ENCODE results near the gene PCDHGA1. TPM values are rescaled to one million over a fixed set of nuclear protein-coding genes. Genes with fewer than 3 reads are reported as not detected.

Gene PCDHGA1
- total RNA-seq, 1 donor from 2014 or later = 0.48 TPM

- no peak for DNase-seq (ENCODE audit: low spot score)
Observed at GRCh38 chr5:141490771-141491170, 160.5 kb downstream of the PCDHGA1 start.

DNA sequence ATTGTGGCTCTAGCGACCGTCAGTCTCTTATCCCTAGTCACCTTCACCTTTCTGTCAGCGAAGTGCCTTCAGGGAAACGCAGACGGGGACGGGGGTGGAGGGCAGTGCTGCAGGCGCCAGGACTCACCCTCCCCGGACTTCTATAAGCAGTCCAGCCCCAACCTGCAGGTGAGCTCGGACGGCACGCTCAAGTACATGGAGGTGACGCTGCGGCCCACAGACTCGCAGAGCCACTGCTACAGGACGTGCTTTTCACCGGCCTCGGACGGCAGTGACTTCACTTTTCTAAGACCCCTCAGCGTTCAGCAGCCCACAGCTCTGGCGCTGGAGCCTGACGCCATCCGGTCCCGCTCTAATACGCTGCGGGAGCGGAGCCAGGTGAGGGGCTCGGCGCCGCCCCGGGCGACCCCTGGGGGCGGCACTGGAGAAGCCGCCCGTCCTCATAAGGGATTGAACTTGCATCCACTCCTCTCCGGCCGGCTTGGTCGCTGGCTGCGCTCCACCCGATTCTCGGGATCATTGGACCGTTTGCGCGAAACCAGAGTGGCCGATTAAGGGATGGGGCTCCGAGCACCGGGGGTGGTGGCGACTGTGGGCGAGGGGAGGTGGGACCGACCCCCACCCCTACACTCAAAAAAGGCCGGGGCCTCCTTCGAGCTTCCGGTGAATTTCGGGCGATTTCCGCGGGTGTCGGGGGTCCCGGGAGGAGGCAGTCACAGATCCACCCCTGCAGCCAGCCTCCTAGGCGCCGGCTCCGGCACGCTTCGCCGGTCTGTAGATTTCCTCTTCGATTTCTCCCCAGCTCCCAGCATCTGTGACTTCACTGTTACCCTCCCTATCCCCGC, 161.2 kb downstream of the PCDHGA1 start:
- no peak for DNase-seq (ENCODE audit: low spot score)

GRCh38 chr5:141492168-141492885, 162.0 kb downstream of the PCDHGA1 start:
- DNase-seq (ENCODE audit: low spot score) = peak; percentile 87

GRCh38 chr5:141493500-141494422, 163.4 kb downstream of the PCDHGA1 start:
- peak; percentile 33 for DNase-seq (ENCODE audit: low spot score)

- peak; percentile 74 for DNase-seq (ENCODE audit: low spot score)
Observed at GRCh38 chr5:141494761-141495452, 164.6 kb downstream of the PCDHGA1 start.

GRCh38 chr5:141495453-141495811, 165.1 kb downstream of the PCDHGA1 start:
- peak; percentile 39 for DNase-seq (ENCODE audit: low spot score)

GRCh38 chr5:141496038-141496437, 165.7 kb downstream of the PCDHGA1 start:
- DNase-seq (ENCODE audit: low spot score) = peak; percentile 73

GRCh38 chr5:141501761-141502160, 171.4 kb downstream of the PCDHGA1 start:
- no peak for DNase-seq (ENCODE audit: low spot score)

DNA sequence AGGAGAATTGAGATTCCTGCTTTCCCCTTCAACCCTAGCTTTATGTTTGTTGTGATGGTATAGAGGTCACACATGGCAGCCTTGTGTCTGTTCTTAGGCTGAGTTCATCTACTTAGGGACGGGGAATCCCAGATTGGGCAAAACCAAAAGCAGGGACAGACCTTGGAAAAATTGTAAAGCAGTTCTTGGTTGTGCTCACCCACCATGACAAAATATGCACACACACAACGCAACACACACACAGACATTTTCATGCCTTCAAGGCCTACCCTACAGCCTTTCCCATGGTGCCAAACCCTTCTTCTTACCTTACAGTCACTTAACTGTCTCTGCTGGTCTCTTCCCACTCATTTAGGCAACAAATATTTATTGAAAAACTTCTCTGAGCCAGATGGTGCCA, 173.4 kb downstream of the PCDHGA1 start:
- DNase-seq (ENCODE audit: low spot score) = no peak

- DNase-seq (ENCODE audit: low spot score) = no peak
Observed at GRCh38 chr5:141504216-141504615, 173.9 kb downstream of the PCDHGA1 start.

- DNase-seq (ENCODE audit: low spot score) = no peak
Observed at GRCh38 chr5:141506381-141507155, 176.3 kb downstream of the PCDHGA1 start.

GRCh38 chr5:141507387-141508091, 177.2 kb downstream of the PCDHGA1 start:
- no peak for DNase-seq (ENCODE audit: low spot score)

GRCh38 chr5:141508440-141508797, 178.1 kb downstream of the PCDHGA1 start:
- DNase-seq (ENCODE audit: low spot score) = no peak

DNA sequence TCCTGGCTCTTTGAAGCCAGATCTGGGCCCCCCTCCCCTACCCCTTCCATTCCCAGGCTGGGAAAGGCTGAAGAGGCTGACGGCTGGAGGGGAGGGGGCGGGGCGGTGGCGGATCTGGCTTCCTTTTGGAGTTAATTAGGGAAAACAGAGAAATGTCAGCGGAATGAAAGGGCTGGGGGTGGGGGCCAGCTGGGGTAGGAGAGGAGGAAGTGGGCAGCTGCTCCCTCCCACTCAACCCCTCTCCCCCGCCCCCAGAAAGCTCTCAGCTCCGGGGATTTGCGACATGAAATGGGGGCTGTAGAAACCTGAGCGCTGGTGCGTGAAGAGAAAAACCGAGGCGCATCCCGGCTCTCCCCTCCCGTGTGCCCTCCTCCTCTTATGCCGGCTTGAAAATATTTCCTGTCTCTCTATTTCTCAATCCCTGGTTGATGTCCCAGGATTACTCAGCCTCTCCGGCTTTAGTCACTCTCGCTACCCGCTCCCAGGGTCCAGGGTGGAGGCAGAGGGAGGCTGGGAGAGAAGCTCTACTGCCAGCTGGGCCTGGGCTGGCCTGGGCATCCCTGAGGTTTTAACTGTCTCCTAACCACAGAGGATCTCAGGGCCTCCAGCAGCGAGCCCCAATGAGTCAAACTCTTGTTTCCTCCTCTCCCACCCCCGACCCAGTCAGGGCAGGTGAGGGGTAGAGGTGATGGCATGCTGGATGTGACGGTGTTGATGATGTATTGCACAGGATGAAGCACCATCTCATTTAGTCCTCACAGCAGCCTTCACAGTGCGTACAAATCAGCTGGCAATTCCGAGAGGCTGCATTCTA, 178.7 kb downstream of the PCDHGA1 start:
- no peak for DNase-seq (ENCODE audit: low spot score)

DNA sequence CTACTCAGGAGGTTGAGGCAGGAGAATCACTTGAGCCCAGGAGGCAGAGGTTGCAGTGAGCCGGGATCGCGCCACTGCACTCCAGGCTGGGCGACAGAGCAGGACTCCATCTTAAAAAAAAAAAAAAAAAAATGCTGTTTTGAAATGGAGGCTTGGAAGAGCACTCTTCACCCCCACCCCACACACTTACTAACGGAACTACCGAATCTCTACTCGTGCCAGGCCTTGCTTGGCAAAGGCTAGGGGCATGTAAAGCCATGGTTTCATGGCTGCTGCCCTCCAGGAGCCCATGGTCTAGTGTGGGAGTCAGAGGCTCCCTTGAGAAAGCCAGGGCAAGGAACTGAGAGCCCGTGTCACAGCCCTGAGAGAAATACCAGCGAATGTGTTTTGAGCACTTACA, 179.8 kb downstream of the PCDHGA1 start:
- DNase-seq (ENCODE audit: low spot score) = no peak

DNA sequence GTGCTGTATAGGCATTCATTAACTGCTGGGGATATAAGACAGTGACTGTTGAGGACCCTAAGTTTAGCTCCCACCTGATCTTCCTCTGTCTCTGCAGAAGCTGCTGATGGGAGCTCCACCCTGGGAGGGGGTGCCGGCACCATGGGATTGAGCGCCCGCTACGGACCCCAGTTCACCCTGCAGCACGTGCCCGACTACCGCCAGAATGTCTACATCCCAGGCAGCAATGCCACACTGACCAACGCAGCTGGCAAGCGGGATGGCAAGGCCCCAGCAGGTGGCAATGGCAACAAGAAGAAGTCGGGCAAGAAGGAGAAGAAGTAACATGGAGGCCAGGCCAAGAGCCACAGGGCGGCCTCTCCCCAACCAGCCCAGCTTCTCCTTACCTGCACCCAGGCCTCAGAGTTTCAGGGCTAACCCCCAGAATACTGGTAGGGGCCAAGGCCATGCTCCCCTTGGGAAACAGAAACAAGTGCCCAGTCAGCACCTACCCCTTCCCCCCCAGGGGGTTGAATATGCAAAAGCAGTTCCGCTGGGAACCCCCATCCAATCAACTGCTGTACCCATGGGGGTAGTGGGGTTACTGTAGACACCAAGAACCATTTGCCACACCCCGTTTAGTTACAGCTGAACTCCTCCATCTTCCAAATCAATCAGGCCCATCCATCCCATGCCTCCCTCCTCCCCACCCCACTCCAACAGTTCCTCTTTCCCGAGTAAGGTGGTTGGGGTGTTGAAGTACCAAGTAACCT, 180.7 kb downstream of the PCDHGA1 start:
- no peak for DNase-seq (ENCODE audit: low spot score)

GRCh38 chr5:141511771-141512325, 181.5 kb downstream of the PCDHGA1 start:
- no peak for DNase-seq (ENCODE audit: low spot score)

Data from mesenteric fat pad (tissue), 1 donor.